NCI-H2107 treated with DMSO at 0.1 percent for 48 hours (cell line): ENCODE measurements around the gene OLFM1.
"Not testable (repeated sequence)": the region's sequence is repeated elsewhere in the genome, so short reads cannot be mapped to it uniquely, and the experiment has no call there.

Source experiments
- DNase-seq: peaks from one replicate; lab custom pipeline; 2025; ENCODE audit not compliant: unreplicated experiment; lab: John Stamatoyannopoulos, UW

OLFM1 gene

DNA sequence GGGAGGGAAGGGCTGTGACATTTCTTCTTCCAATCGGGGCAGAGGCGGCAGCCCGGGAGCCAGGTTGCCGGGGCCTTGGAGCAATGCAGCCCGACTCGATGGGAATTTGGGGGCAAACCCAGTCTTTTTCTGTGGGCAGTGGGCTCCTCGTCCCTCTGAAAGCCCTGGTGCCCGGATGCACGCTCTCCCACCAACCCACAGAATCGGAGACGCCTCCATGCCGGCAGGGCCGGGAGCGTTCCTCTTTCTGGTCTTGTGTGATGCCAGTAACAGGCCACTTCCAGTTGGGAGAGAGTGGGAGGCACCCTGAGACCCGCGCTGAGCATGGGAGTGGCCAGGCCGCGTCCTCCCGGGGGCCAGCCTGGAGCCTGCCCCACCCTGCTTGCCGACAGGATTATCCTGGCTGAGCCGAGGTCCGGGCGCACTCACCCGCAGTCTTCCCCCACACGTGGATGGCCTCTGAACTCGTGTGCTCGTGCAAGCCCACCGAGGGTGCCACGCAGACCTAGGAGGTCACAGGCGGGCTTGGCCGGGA lies 17.8 kb downstream of the OLFM1 start:
- no peak for DNase-seq

DNA sequence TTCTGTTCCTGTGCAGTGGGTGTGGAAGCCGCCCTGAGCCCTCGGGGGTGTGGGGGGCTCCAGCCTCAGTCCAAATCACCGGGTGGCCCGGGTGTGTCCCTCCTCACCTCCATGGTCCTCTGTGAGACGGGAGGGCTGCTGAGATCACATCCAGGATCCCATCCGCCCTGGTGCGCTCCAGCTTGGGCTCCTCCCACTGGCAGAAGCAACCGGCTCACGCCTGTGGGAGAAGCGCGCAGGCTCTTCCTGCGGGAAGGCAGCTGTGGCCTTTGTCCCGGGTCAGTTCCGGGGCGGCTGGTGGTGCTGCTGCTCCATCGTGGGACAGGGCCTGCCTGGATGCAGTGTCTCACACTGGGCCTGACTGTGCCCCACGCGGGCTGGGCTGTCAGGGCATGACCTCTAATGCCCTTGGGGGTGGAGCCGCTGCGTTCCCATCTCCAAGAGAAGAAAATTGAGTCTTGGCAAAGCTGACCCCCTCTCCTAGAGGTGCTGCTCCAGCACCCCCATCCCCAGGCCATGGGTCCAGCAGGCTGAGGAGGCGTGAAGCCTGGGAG lies 18.5 kb downstream of the OLFM1 start:
- DNase-seq, result no peak

DNA sequence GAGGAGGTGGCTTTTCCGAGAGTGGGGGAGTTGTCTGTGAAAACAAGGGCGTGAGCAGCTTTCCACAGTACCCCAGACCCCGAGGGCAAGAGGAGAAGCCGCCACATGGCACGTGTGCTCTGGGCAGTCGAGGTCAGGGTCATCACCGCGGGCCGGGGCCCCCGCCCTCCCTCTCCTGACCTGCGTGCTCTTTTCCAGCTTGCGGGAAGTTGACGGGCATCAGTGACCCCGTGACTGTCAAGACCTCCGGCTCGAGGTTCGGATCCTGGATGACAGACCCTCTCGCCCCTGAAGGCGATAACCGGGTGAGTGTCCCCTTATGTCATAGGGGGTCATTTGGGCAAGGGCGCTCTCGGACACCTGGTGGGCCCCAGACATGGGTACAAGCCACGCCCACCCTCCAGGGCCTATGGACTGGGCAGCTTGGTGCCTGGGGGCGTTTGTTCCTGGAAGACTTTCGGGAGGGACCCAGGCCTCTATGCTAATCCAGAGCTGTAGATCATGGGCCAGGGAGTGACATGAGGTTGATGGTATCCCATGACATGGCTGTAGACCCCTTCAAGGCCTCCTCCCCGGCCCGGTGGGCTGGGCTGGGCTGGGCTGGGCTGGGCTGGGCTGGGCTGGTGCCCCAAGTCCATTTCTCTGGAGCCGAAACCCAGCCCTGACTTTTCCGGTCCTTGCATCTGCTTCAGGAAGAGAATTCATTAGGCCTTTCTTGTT lies 19.2 kb downstream of the OLFM1 start:
- no peak for DNase-seq

DNA sequence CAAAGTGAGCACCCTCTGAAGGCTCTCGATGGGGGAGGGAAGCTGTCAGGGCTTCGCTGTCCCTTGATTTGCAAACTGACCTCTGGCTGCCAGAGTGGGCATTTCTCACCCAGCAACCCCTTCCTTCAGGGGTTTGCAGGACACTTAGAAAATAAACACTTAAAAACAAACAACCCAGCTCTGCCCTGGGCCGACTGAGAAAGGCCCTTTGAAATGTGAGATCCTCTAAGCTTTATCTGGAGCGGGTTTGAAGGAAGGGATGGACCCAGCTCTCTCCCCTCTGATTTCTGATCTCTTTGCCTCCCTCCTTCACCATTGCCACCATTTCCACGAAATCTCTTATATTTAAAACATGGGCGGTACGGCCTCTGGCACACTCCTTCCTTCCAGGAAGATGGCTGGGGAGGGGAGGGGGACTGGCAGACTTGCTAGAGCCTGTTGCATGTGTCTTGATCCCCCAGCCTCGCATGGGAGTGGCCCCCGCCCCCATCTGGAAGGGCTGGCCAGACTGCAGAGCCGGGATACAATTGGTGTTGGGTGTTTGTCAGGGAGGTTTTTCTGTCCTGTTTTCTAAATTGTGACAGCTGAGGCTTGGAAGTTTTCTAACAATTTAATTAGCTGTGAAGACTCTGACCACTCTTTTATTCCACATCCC lies 20.2 kb downstream of the OLFM1 start:
- no peak for DNase-seq

DNA sequence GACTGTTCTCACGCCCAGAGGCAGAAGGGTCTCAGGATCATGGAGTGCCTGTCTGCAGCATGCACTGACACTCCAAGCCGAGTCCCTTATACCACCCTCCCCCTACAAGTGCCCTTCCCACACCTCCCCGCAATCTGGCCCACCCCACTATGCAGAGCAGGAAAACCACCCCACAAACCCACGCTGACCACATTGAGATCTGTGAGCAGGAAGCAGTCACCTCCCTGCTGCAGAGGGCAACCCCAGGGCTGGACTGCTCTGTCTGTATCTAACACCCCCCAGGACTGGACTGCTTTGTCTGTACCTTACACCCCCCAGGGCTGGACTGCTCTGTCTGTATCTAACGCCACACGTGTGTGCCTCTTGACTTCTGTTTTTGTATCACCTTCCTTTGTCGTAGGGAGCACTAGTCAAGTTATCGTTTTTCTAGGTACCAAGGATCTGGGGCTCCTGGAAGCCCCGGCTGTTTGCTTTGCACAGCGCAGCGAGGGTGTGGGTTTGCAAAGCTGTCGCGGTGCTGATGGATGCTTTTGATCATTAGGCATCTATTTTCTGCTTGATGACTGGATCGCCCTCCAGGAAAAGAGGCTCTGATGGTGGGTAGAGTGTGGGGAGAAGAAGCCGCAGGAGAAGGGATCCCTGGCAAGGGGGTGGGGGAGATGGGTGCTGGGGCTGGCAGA lies 21.5 kb downstream of the OLFM1 start:
- no peak for DNase-seq

DNA sequence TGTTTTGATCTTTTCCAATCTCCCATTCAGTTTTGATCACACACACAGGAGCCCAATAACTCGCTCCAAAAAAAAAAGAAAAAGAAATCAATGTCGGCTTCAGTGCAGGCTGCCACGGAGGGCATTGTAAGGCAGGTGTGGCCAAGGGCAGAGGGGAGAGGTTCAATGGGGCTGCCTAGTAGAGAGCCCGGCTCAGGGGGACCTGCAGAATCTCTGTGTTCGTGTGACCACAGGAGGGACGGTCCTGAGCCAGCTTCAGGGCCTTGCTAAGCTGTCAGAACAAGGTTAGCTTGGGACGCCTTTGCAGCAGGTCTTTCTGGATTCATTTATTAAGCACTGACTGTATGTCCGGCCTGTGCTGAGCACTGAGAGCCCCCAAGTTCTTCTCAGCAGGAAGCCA lies 22.2 kb downstream of the OLFM1 start:
- DNase-seq, result no peak

DNA sequence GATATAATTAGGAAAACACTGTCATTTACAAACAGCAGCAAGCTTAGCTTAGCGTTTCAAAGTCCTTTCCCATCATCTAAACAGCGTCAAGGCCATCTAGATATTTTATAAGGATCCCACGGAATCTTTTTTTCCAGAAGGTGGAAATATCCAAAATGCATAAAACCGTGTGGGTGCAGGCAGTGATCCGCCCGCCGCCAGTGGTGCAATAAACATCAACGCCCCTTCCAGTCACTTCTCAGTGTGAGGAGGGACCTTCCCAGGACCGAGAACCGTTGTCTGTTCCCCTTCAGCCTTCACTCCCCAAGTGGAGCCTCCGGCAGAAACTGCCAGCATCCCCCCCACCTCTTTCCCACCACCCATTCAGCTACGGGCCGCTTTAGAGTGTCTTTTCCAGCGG lies 22.9 kb downstream of the OLFM1 start:
- DNase-seq, result no peak

DNA sequence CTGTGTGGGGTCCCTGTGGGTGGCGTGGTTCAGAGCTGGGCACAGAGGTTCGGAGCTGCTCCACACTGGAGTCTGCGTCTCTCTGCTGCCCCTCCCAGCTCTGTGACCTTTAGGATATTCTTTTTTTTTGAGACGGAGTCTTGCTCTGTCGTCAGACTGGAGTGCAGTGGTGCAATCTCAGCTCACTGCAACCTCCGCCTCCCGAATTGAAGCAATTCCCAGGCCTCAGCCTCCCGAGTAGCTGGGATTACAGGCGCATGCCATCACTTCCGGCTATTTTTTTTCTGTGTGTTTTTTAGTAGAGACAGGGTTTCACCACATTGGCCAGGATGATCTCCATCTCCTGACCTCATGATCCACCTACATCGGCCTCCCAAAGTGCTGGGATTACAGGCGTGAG lies 24.1 kb downstream of the OLFM1 start:
- DNase-seq, result not testable (repeated sequence)

DNA sequence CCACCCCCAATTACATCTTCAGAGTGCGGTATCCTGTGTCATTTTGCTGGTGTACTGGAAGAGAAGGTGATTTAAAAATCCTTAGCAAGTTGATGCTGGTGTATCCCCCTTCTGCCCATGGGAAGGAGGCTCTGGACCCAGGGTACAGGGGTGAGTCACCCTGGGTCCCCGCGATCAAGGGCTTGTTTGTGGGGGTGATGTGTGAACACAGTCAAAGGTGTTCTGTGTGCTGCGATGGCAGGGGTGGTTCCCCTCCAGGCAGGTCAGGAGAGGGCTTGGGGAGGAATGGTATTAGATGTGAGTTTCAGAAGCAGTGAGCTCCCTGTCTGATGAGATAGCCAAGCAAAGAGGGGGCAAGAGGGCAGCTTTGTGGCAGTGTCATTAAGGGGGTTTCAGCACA lies 28.9 kb downstream of the OLFM1 start:
- no peak for DNase-seq

DNA sequence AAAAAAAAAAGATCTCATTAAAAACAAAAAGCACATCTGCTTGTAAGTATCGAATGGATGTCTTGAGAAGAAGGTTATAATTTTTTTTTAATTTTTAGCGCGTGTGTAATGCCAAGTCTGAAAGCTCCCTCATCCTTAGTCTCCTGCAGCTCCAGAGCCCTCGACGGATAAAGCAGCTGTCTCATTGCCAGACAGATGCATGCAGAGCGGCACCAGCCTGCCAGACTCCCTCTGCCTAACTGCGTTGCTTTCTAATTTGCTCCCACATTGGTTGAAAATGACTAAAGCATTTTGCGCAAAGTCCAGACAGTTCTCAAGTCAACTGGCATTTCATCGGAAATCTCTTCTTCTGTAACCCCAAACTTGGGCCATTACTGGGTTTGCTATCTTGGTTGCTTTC lies 29.4 kb downstream of the OLFM1 start:
- no peak for DNase-seq

DNA sequence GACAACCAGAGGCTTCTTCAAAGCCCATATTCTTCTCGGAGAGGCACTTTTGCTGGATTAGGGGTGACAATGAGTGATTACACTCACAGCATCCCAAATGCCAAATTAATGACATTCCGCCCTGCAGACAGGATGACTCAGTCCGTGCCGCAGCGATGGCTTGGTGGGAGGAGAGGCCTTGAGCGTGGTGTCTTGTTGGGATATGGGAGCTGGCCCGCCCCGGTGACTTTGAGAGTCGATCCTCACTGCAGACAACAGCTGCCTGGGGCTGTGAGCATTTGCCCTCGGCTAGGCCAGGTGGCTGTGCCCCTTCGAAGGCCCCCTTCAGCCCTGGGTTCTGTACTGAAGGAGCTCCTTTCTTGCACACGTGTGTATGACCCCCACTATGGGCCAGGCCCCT lies 29.8 kb downstream of the OLFM1 start:
- no peak for DNase-seq

DNA sequence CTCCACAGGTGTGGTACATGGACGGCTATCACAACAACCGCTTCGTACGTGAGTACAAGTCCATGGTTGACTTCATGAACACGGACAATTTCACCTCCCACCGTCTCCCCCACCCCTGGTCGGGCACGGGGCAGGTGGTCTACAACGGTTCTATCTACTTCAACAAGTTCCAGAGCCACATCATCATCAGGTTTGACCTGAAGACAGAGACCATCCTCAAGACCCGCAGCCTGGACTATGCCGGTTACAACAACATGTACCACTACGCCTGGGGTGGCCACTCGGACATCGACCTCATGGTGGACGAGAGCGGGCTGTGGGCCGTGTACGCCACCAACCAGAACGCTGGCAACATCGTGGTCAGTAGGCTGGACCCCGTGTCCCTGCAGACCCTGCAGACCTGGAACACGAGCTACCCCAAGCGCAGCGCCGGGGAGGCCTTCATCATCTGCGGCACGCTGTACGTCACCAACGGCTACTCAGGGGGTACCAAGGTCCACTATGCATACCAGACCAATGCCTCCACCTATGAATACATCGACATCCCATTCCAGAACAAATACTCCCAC lies 32.1 kb downstream of the OLFM1 start:
- no peak for DNase-seq

DNA sequence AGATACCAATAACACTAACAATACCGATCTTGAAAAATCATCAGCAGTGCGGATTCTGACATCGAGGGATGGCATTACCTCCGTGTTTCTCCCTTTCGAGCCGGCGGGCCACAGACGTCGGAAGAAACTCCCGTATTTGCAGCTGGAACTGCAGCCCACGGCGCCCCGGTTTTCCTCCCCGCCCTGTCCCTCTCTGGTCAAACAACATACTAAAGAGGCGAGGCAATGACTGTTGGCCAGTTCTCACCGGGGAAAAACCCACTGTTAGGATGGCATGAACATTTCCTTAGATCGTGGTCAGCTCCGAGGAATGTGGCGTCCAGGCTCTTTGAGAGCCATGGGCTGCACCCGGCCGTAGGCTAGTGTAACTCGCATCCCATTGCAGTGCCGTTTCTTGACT lies 32.8 kb downstream of the OLFM1 start:
- no peak for DNase-seq

DNA sequence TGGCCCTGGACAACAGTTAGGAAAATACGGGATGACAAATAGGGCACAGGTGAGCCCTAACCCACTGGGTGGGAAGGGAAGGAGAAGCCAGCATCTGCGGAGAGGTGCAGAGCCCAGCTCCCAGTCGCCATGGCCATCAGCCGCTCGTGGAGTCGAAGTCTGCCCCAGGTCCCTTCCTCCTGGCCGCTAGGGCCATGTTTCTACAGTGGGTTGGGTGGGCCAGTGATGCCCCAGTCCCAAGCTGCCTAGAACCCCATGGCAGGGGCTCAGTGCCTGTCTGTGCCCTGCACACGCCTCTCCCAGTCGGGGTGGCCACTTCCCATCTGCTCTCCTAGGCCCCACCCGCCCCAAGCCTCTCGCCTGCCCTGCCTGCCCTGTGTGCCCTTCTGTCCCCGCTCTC lies 34.8 kb downstream of the OLFM1 start:
- DNase-seq, result no peak

DNA sequence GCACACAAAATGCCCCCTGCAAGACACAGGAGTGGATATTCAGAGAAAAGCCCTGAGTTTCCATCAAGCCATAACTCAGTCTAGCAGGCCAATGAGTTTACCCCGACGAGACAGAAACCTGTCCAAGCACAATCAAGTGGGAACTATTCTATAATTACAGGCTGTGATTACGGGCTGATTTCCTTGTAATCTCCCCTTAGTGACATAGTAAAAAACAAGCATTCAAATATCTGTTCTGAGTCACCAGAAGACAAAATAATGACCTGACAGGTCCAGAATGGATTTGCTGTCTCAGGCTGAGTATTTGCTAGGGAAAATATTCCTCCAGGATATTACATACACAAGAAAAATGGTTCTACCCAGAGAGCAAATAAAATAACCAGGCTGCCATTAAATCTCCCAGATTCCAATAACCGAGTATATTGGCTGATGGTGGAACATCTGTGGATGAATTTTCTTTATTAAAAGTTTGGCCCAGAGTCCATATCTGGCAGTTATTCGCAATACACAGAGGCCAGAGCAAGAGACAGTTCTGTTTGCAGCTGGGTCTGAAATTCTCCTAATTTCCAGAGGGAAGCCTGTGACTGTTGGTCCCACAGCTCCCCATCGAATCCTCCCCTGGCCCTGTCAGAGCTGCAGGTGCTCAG lies 35.8 kb downstream of the OLFM1 start:
- DNase-seq, result no peak

DNA sequence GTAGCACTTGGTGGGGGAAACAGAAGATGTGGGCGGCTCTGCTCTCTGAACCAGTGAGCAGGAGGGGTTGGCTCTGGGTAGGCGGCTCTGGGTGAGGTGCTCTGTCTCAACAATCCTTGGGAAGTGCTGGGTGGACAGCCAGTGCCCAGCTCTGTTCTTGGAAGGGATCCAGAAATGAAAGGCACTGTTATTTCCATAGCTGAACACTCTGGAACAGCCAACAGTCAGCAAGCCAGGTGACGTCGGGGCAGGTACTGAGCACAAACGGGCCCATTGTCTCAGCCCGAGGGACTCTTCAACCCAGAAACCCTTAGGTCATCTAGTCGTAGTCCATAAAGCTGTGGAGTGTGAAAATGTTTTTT lies 36.3 kb downstream of the OLFM1 start:
- DNase-seq, result no peak

DNA sequence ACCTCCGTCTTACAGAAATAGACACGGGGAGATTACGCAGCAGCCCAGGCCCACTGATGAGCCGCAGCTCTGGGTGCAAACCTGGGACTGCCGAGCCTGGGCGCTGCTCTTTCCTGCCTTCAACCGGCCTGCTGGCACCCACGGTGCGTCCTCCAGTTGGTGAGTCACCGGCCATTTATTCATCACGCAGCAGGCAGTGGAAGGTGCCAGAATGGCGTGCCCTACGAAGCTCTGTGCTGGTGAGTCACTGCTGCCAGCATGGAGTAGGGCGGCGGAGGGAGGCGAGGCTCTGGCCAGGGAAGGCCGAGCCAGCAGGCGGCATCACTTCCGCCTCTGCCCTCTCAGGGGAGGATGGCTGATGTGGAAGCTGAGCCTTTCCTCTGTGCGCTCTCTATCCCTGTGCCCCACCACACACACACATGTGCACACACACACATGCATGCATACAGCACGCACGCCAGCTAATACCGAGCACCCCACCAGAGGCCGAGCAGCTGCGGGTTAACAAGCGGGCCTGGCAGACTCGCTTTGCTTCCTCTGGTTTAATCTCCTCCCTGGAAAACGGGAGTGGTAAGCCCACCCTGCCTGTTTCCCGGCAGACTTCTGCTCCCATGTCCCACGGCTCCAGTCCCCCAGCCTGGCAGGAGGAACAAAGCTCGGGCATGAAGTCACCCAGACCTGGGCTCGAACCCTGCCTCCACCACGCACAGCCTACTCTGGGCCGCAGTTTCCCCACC lies 39.2 kb downstream of the OLFM1 start:
- DNase-seq, result no peak

DNA sequence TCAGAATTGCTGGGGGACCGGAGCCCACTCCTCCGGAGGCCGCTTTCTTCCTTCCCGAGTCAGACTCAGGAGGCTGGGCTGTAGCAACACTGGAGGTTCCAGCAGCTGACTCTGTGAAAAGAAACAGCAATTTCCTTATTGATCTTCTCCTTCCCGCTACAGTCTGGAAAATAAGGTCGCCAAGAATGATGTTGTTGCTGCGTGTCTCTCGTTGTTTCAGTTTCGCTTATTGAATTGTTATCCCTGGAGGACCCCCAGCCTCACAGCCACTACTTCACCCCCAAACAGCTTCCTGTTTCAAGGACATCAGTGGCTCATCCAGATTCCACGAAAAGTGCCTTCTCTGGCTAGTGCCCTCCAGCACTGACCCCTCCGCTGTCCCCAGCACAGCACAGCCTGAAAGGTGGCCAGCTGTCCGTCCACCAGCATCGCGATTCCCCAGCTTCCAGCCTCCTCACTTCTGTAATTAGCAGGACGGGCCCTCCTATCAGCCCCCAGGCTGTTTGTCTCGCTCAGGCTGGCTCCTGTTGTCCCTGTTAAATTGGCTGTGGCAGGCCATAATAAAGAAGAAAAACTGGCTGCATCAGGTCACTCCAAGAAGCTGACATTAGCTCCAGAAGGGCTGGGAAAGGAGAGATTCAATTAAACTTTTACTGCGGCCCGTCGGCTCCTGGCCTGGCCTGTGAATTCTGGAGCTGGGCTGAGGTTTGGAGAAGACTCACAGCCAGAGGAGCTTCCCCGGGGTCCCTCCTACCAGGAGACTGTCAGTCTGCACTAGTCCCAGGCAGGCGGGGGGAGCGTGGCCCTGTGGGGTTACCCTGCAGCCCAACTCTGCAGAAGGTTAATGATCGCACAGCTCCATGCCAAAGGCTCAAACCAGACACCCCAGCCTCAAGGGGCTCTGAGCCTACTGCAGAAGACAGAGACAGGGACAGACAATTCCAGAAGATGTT lies 40.5 kb downstream of the OLFM1 start:
- DNase-seq, result no peak

DNA sequence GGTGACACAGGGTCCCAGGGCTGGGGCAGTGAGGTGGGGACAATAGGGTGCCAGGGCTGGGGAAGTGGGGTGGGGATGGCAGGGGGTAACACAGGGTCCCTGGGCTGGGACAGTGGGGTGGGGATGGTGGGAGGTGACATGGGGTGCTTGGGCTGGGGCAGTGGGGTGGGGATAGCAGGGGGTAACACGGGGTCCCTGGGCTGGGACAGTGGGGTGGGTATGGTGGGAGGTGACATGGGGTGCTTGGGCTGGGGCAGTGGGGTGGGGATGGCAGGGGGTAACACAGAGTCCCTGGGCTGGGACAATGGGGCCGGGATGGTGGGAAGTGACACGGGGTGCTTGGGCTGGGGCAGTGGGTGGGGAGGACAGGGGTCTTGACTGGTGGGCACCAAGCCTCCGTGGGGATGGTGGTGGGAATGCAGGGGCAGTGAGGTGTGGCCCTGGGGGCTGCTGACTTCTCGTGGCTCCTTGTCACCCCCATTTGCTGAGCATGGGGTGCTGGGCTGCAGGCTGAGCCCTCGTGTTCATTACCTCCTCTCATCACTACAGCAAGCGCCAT lies 41.7 kb downstream of the OLFM1 start:
- DNase-seq, result no peak
